ENCODE measurements around the gene FGR. TPM values are rescaled to one million over a fixed set of nuclear protein-coding genes. Genes with fewer than 3 reads are reported as not detected.

FGR gene
- total RNA-seq, 1 donor from 2014 or later, result 28.6 TPM

GRCh38 chr1:27594564-27595510, 40.1 kb downstream of the FGR start:
- no peak for TF ChIP-seq CTCF (IDR thresholded peaks at IDR 0.05)
- DNase-seq (no peak), ATAC-seq (ENCODE audit: low read depth) (no peak)
- Mint-ChIP-seq H3K4me3 (no peak overlapping the region), H3K27me3 (no peaks in the 10 kb centered on the region), H3K4me1 (peaks cover 17% of the 10 kb centered on the region), H3K36me3 (ENCODE audit: low read depth) (no peaks in the 10 kb centered on the region), H3K27ac (no peak overlapping the region), H3K9me3 (no peaks in the 10 kb centered on the region)
- intact Hi-C loops (cut with micrococcal nuclease), result no loop called here
- ChIA-PET CTCF (interaction anchor here (0.8 kb wide), 1 partner anchor 237 kb away, joined by 3 read pairs; no protein-coding TSS in a partner anchor), POLR2A (interaction anchor here (0.7 to 1.0 kb wide), 4 partner anchors 9 to 26 kb away, joined by 3 to 4 read pairs (median 3); partner anchors contain the start of gene AHDC1)

GRCh38 chr1:27593678-27594563, 41.1 kb downstream of the FGR start:
- CTCF ChIA-PET, result no interaction called here
- POLR2A ChIA-PET, result interaction anchor here (1.0 kb wide), 1 partner anchor 25 kb away, joined by 3 read pairs; no protein-coding TSS in a partner anchor
- ATAC-seq (ENCODE audit: low read depth), result no peak
- H3K4me3 Mint-ChIP-seq, result no peak overlapping the region
- no peaks in the 10 kb centered on the region for H3K36me3 Mint-ChIP-seq (ENCODE audit: low read depth)
- H3K9me3 Mint-ChIP-seq, result no peaks in the 10 kb centered on the region
- H3K4me1 Mint-ChIP-seq, result peaks cover 9% of the 10 kb centered on the region
- no peak overlapping the region for H3K27ac Mint-ChIP-seq
- intact Hi-C loops (cut with micrococcal nuclease), result no loop called here
- no peaks in the 10 kb centered on the region for H3K27me3 Mint-ChIP-seq
- TF ChIP-seq CTCF (IDR thresholded peaks at IDR 0.05), result no peak
- no peak for DNase-seq

- DNase-seq (no peak), ATAC-seq (ENCODE audit: low read depth) (no peak)
- ChIA-PET CTCF (no interaction called here), POLR2A (interaction anchor here (0.6 kb wide), 1 partner anchor 10 kb away, joined by 5 read pairs; no protein-coding TSS in a partner anchor)
- Mint-ChIP-seq H3K4me3 (no peak overlapping the region), H3K36me3 (ENCODE audit: low read depth) (no peaks in the 10 kb centered on the region), H3K4me1 (peaks cover 4% of the 10 kb centered on the region), H3K27me3 (no peaks in the 10 kb centered on the region), H3K27ac (no peak overlapping the region), H3K9me3 (no peaks in the 10 kb centered on the region)
- intact Hi-C loops (cut with micrococcal nuclease), result no loop called here
- no peak for TF ChIP-seq CTCF (IDR thresholded peaks at IDR 0.05)
Observed at GRCh38 chr1:27592931-27593677, 41.9 kb downstream of the FGR start.

DNA sequence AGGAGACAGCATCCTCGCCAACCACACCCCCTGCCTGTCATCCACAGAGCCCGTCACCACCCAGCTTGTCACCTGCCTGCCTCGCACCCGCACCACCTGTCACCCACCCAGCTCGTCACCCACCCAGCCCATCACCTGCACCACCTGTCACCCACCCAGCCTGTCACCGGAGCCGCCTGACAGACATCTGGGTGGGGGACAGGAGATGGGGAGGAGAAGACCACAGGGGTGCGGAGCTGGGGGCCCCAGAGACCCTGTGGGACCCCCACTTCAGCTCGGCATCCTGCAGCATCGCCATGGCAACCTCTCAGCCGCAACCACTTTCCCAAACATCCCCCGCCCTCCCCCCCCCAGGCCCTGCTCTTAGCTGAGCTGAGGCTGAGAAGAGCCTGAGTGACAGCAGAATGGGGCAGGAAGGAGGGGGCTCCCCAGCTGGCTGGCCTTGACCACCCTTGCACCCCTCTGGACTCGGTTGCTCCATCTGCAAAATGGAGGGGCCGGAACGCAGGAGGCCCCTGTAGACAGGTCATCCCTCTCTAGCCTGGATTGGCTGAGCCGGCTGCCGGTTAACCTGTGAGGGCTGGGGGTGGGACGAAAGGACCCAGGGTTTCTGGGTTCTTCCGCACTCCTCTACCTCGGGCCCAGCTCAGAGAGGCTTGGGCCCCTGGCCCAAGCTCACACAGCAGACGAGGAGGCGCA, 42.6 kb downstream of the FGR start:
- CTCF ChIA-PET, result no interaction called here

More for the DNA sequence above, 42.6 kb downstream of the FGR start:
- ATAC-seq (ENCODE audit: low read depth), result no peak
- Mint-ChIP-seq H3K4me1 (peaks cover 4% of the 10 kb centered on the region), H3K27ac (no peak overlapping the region), H3K4me3 (no peak overlapping the region), H3K27me3 (no peaks in the 10 kb centered on the region), H3K36me3 (ENCODE audit: low read depth) (no peaks in the 10 kb centered on the region), H3K9me3 (no peaks in the 10 kb centered on the region)
- no peak for TF ChIP-seq CTCF (IDR thresholded peaks at IDR 0.05)
- no peak for DNase-seq
- intact Hi-C loops (cut with micrococcal nuclease), result no loop called here
- POLR2A ChIA-PET, result interaction anchor here (0.6 to 0.8 kb wide), 3 partner anchors 10 to 291 kb away, joined by 3 to 7 read pairs (median 5); no protein-coding TSS in a partner anchor

Measured in activated B cell treated with CpG ODN at 0.5 μM for 24 hours (primary cell).